Transverse colon (tissue), 4 donors: ENCODE measurements around the gene COX10. TPM values are rescaled to one million over a fixed set of nuclear protein-coding genes. Genes with fewer than 3 reads are reported as not detected.

Source experiments
- DNase-seq: peaks from one replicate; pipeline ENCODE4 v3.0.0-alpha.2; 2019
- H3K27ac ChIP-seq, 4 donors: fragments of 200-600 bp; sonication (generic); 2 replicates each; pipeline ENCODE4 v1.5.1; 2016 to 2018; ENCODE audit warnings: inconsistent platforms in 4 of 4
- H3K27me3 ChIP-seq: fragments of 200-600 bp; sonication (generic); 2 replicates; pipeline ENCODE4 v1.5.1; 2017; ENCODE audit warnings: inconsistent platforms
- H3K36me3 ChIP-seq, 4 donors: fragments of 200-600 bp; sonication (generic); 2 replicates each; pipeline ENCODE4 v1.5.1; 2017 to 2019; ENCODE audit warnings: inconsistent platforms in 4 of 4
- H3K4me1 ChIP-seq, 4 donors: fragments of 200-600 bp; sonication (generic); 2 replicates each; pipeline ENCODE4 v1.5.1; 2017 to 2020; ENCODE audit warnings: inconsistent platforms in 4 of 4
- H3K4me3 ChIP-seq, 4 donors: fragments of 200-600 bp; sonication (generic); 1 replicate in 1 of 4; 2 replicates in 3 of 4; pipeline versions ENCODE4 v1.5.1 to v1.6.1; 2017 to 2019; ENCODE audit warnings: inconsistent platforms in 4 of 4
- H3K9me3 ChIP-seq, 2 donors: fragments of 200-600 bp; sonication (generic); 2 replicates each; pipeline ENCODE4 v1.5.1; 2017 to 2019; ENCODE audit warnings: inconsistent platforms in 2 of 2
- CTCF ChIP-seq, 5 experiments: fragments of 200-600 bp in 3 of 5; fragments of 450-650 bp in 2 of 5; sonication (generic) in 3 of 5; IDR thresholded peaks; 1 replicate in 2 of 5; 2 replicates in 3 of 5; pipeline ENCODE4 v1.5.1; 2016 to 2017; ENCODE audit warnings: antibody characterized with exemption in 5 of 5, inconsistent platforms in 3 of 5, mild to moderate bottlenecking in 2 of 5, moderate library complexity in 1 of 5
- EP300 ChIP-seq: sonication (generic); formaldehyde crosslinking; IDR thresholded peaks from one replicate; pipeline ENCODE4 v1.6.1; 2017; ENCODE audit warnings: antibody characterized with exemption, low read depth
- POLR2A ChIP-seq: fragments of 450-650 bp; IDR thresholded peaks from one replicate; pipeline ENCODE4 v1.6.1; 2016; ENCODE audit warnings: antibody characterized with exemption, mild to moderate bottlenecking, moderate library complexity
- POLR2AphosphoS5 ChIP-seq, 3 donors: sonication (generic); formaldehyde crosslinking; IDR thresholded peaks; one replicate each; pipeline ENCODE4 v1.6.1; 2016; ENCODE audit warnings: antibody characterized with exemption in 3 of 3
- WGBS, 2 donors: methylation state at CpG; one replicate each; pipeline ENCODE4 v1.1.5; 2018; ENCODE audit warnings: low coverage in 1 of 2; 5-methylcytosine and 5-hydroxymethylcytosine counted together
- in situ Hi-C, 4 donors: fragments of 200-750 bp; cut with MboI; loops; one replicate each; pipeline versions ENCODE4 v1.15.0 to v1.15.1; 2017; ENCODE audit warnings: low sequenced_read_pairs in 3 of 4, low pct_ligation_motif_present in 1 of 4, low pct_unique_long_range_greater_than_20kb in 1 of 4
- intact Hi-C: fragments of 100-400 bp; cut with DNase I; formaldehyde crosslinking; loops from one replicate; pipeline ENCODE4 v1.15.1; 2023; ENCODE audit warnings: low total_unique reads
- total RNA-seq, 4 donors: library from RNA; depleted of rRNA; stranded (reverse); fragments of >200 nt; gene quantifications; one replicate each; pipeline ENCODE4 v1.1.0, GENCODE V29; 2016

COX10 gene
- total RNA-seq, 4 donors from 2014 or later = 48.9 to 61.9 (median 53.5) TPM

GRCh38 chr17:14212401-14212800, 143.1 kb downstream of the COX10 start:
- in situ Hi-C loops = no loop called here
- WGBS, 2 donors = 98 to 100% methylated on average over 2 to 12 of the region's 12 CpGs
- H3K4me1 ChIP-seq = no peaks in the 10 kb centered on the region
- intact Hi-C loops = no loop called here
- no peaks in the 10 kb centered on the region for H3K9me3 ChIP-seq
- DNase-seq = no peak
- no peaks in the 10 kb centered on the region for H3K27me3 ChIP-seq
- H3K36me3 ChIP-seq = peaks cover 0 to 4% (median 0%) of the 10 kb centered on the region in 4 donors
- no peak overlapping the region for H3K4me3 ChIP-seq
- no peak for TF ChIP-seq EP300
- TF ChIP-seq POLR2AphosphoS5 (IDR thresholded peaks at IDR 0.05) = no peak
- TF ChIP-seq POLR2A = no peak
- no peak for TF ChIP-seq CTCF (IDR thresholded peaks at IDR 0.05)
- H3K27ac ChIP-seq = no peak overlapping the region

- Histone ChIP-seq H3K27ac (no peak overlapping the region), H3K4me3 (no peak overlapping the region), H3K9me3 (no peaks in the 10 kb centered on the region), H3K36me3 (no peaks in the 10 kb centered on the region), H3K27me3 (no peaks in the 10 kb centered on the region), H3K4me1 (no peaks in the 10 kb centered on the region)
- 96 to 100% methylated on average over 2 of the region's 2 CpGs for WGBS, 2 donors
- DNase-seq = no peak
- in situ Hi-C loops (no loop called here), intact Hi-C loops (no loop called here)
- TF ChIP-seq EP300 = no peak
Measured at GRCh38 chr17:14214271-14214670, 145.0 kb downstream of the COX10 start.

GRCh38 chr17:14222611-14223010, 153.3 kb downstream of the COX10 start:
- in situ Hi-C loops (no loop called here), intact Hi-C loops (no loop called here)
- TF ChIP-seq EP300 (no peak), POLR2AphosphoS5 (IDR thresholded peaks at IDR 0.05) (no peak), POLR2A (no peak), CTCF (IDR thresholded peaks at IDR 0.05) (no peak)
- Histone ChIP-seq H3K27me3 (no peaks in the 10 kb centered on the region), H3K4me3 (no peak overlapping the region), H3K36me3 (no peaks in the 10 kb centered on the region), H3K4me1 (no peaks in the 10 kb centered on the region), H3K27ac (no peak overlapping the region), H3K9me3 (no peaks in the 10 kb centered on the region)
- no peak for DNase-seq
- WGBS, 2 donors = 92 to 94% methylated on average over 4 of the region's 4 CpGs

GRCh38 chr17:14225254-14225980, 156.1 kb downstream of the COX10 start:
- Histone ChIP-seq H3K4me3 (no peak overlapping the region), H3K27me3 (no peaks in the 10 kb centered on the region), H3K36me3 (no peaks in the 10 kb centered on the region), H3K4me1 (no peaks in the 10 kb centered on the region), H3K27ac (no peak overlapping the region), H3K9me3 (no peaks in the 10 kb centered on the region)
- whole genome bisulfite sequencing, 2 donors = 60 to 64% methylated on average over 10 of the region's 10 CpGs
- in situ Hi-C loops (no loop called here), intact Hi-C loops (no loop called here)
- TF ChIP-seq EP300 = no peak
- no peak for TF ChIP-seq POLR2AphosphoS5 (IDR thresholded peaks at IDR 0.05)
- DNase-seq = no peak

GRCh38 chr17:14227052-14227451, 157.7 kb downstream of the COX10 start:
- H3K27me3 ChIP-seq = no peaks in the 10 kb centered on the region
- 96 to 97% methylated on average over 5 to 7 of the region's 7 CpGs for WGBS, 2 donors
- H3K9me3 ChIP-seq = no peaks in the 10 kb centered on the region
- intact Hi-C loops = no loop called here
- in situ Hi-C loops = no loop called here
- no peaks in the 10 kb centered on the region for H3K36me3 ChIP-seq
- no peak overlapping the region for H3K27ac ChIP-seq
- no peak overlapping the region for H3K4me3 ChIP-seq
- DNase-seq = no peak
- no peaks in the 10 kb centered on the region for H3K4me1 ChIP-seq
- TF ChIP-seq POLR2AphosphoS5 (IDR thresholded peaks at IDR 0.05) (no peak), POLR2A (no peak), CTCF (IDR thresholded peaks at IDR 0.05) (no peak), EP300 (no peak)
